ENCODE results near the gene TBC1D17. TPM values are rescaled to one million over a fixed set of nuclear protein-coding genes. Genes with fewer than 3 reads are reported as not detected.

Gene TBC1D17
- total and polyA plus RNA-seq, 10 of the 15 experiments (the other 5 are each of a cell fraction or from before 2014, with no cell fraction given): 0.42 to 20.4 (median 11.2) TPM

GRCh38 chr19:49929611-49930482 is 52.3 kb downstream of the TBC1D17 start (continued):
- no peak for TF ChIP-seq CBX5 (IDR thresholded peaks at IDR 0.05; ENCODE audit: low read depth)
- TF ChIP-seq ETV6 (conservative IDR thresholded peaks at IDR 0.05 in 1 of 2, IDR thresholded peaks at IDR 0.05 in 1 of 2; ENCODE audit: borderline replicate concordance in 1 of 2, low read depth in 1 of 2): no peak
- TF ChIP-seq ATF7 (IDR thresholded peaks at IDR 0.05; ENCODE audit: low read depth): no peak
- peak; percentile 61; the same call in 1 of the 2 replicates for TF ChIP-seq TCF12 (IDR thresholded peaks at IDR 0.05; ENCODE audit: low read depth, low read length)
- no peak for TF ChIP-seq REST (IDR thresholded peaks at IDR 0.05; ENCODE audit: low read depth, low read length)
- TF ChIP-seq ZNF687 (IDR thresholded peaks at IDR 0.05): peak; percentile 76
- no peak for TF ChIP-seq SREBF1 (IDR thresholded peaks at IDR 0.05; ENCODE audit: low read length)
- TF ChIP-seq BRCA1 (IDR thresholded peaks at IDR 0.05; ENCODE audit: low read depth, low read length): no peak
- peak; percentile 84 for TF ChIP-seq ZBED1 (IDR thresholded peaks at IDR 0.05; ENCODE audit: borderline replicate concordance)
- no peak for TF ChIP-seq E2F4 (IDR thresholded peaks at IDR 0.05; ENCODE audit: low read depth, low read length)
- peak; percentile 78 for TF ChIP-seq SMAD5 (IDR thresholded peaks at IDR 0.05; ENCODE audit: low read depth)
- TF ChIP-seq NRF1 (conservative IDR thresholded peaks at IDR 0.05; ENCODE audit: low read depth, low read length): no peak; the same call in 1 of the 2 replicates
- TF ChIP-seq EZH2 (IDR thresholded peaks at IDR 0.05; ENCODE audit: borderline replicate concordance, control insufficient read depth, low read depth, low read length): no peak
- peak; percentile 69 for TF ChIP-seq MEF2B (IDR thresholded peaks at IDR 0.05; ENCODE audit: partially characterized antibody, poor library complexity, severe bottlenecking)
- no peak for TF ChIP-seq NFXL1 (IDR thresholded peaks at IDR 0.05; ENCODE audit: borderline replicate concordance)
- no peak; the same call in 1 of the 2 replicates for TF ChIP-seq MTA3 (IDR thresholded peaks at IDR 0.05; ENCODE audit: borderline replicate concordance, low read length)
- TF ChIP-seq RFX5 (IDR thresholded peaks at IDR 0.05; ENCODE audit: low read depth, low read length): no peak
